GM23338 (cell line): ENCODE measurements around the gene KLRC1. TPM values are rescaled to one million over a fixed set of nuclear protein-coding genes. Genes with fewer than 3 reads are reported as not detected.

Experiments
- ATAC-seq: fragments of 200-7000 bp; cut with Tn5 transposase; 3 replicates; pipeline ENCODE4 v1.9.1; 2020
- DNase-seq: peaks from one replicate; pipeline ENCODE4 v3.0.0-alpha.2; 2015; ENCODE audit warnings: low spot score
- H2AFZ ChIP-seq: fragments of 200-600 bp; sonication (generic); 2 replicates; pipeline ENCODE4 v1.8.0; 2016; ENCODE audit warnings: antibody characterized with exemption, mild to moderate bottlenecking, moderate library complexity
- H3F3A ChIP-seq: fragments of 200-600 bp; sonication (generic); replicated peaks from 2 replicates; pipeline ENCODE4 v1.8.0; 2017; ENCODE audit warnings: antibody characterized with exemption, mixed run types, low read depth
- H3K27ac ChIP-seq: fragments of 200-600 bp; sonication (generic); 2 replicates; pipeline ENCODE4 v1.6.1; 2016; ENCODE audit warnings: low read depth
- H3K27me3 ChIP-seq: fragments of 200-600 bp; sonication (generic); 2 replicates; pipeline ENCODE4 v1.8.0; 2016; ENCODE audit warnings: mild to moderate bottlenecking, mixed run types, moderate library complexity; ENCODE audit not compliant: insufficient read depth
- H3K36me3 ChIP-seq: fragments of 200-600 bp; sonication (generic); 2 replicates; pipeline ENCODE4 v1.8.0; 2016; ENCODE audit warnings: mild to moderate bottlenecking; ENCODE audit not compliant: insufficient read depth
- H3K4me1 ChIP-seq: fragments of 200-600 bp; sonication (generic); 2 replicates; pipeline ENCODE4 v1.8.0; 2016; ENCODE audit warnings: mild to moderate bottlenecking, moderate library complexity; ENCODE audit not compliant: insufficient read depth
- H3K4me2 ChIP-seq: fragments of 200-600 bp; sonication (generic); 2 replicates; pipeline ENCODE4 v1.7.1; 2017; ENCODE audit warnings: mixed run types
- H3K4me3 ChIP-seq: fragments of 200-600 bp; sonication (generic); 2 replicates; pipeline ENCODE4 v1.6.1; 2016; ENCODE audit warnings: mixed run types
- H3K79me2 ChIP-seq: fragments of 200-600 bp; sonication (generic); replicated peaks from 2 replicates; pipeline ENCODE4 v1.8.0; 2017; ENCODE audit warnings: mild to moderate bottlenecking; ENCODE audit not compliant: insufficient read depth
- H3K9me2 ChIP-seq: fragments of 200-600 bp; sonication (generic); 2 replicates; pipeline ENCODE4 v1.8.0; 2017; ENCODE audit not compliant: insufficient read depth
- H4K20me1 ChIP-seq: fragments of 200-600 bp; sonication (generic); replicated peaks from 2 replicates; pipeline ENCODE4 v1.8.0; 2017; ENCODE audit warnings: mild to moderate bottlenecking; ENCODE audit not compliant: insufficient read depth
- H3K27ac Mint-ChIP-seq: 2 replicates; pipeline ENCODE4 v1.8.0; 2020; ENCODE audit warnings: inconsistent platforms, mild to moderate bottlenecking, moderate library complexity, mixed read lengths
- H3K27me3 Mint-ChIP-seq: 3 replicates; pipeline ENCODE4 v1.8.0; 2022; ENCODE audit warnings: low read depth, mild to moderate bottlenecking, moderate library complexity, mixed read lengths, inconsistent platforms; ENCODE audit not compliant: insufficient read depth, poor library complexity
- H3K36me3 Mint-ChIP-seq: 3 replicates; pipeline ENCODE4 v1.8.0; 2021; ENCODE audit warnings: low read depth, mild to moderate bottlenecking, inconsistent platforms, moderate library complexity, mixed read lengths
- H3K4me1 Mint-ChIP-seq: 3 replicates; pipeline ENCODE4 v1.8.0; 2020; ENCODE audit warnings: mild to moderate bottlenecking, inconsistent platforms, mixed read lengths
- H3K4me3 Mint-ChIP-seq: 3 replicates; pipeline ENCODE4 v1.8.0; 2021; ENCODE audit warnings: moderate library complexity, mild to moderate bottlenecking, inconsistent platforms, mixed read lengths
- H3K9me3 Mint-ChIP-seq: 3 replicates; pipeline ENCODE4 v1.8.0; 2020; ENCODE audit warnings: moderate library complexity, mild to moderate bottlenecking, inconsistent platforms, mixed read lengths
- CREB1 ChIP-seq: fragments of 250-450 bp; sonication (Bioruptor Pico); IDR thresholded peaks from 2 replicates; pipeline ENCODE4 v1.5.0; 2020; ENCODE audit warnings: low read depth, mild to moderate bottlenecking, moderate library complexity
- CTCF ChIP-seq, 2 experiments: fragments of 200-600 bp in 1 of 2; sonication (generic) in 1 of 2; conservative IDR thresholded peaks; 2 replicates each; pipeline versions ENCODE4 v1.5.1 to v1.6.1; 2016 to 2017; ENCODE audit warnings: antibody characterized with exemption in 2 of 2, low read depth in 2 of 2, mild to moderate bottlenecking in 2 of 2, moderate library complexity in 1 of 2
- ETS1 ChIP-seq: IDR thresholded peaks from 2 replicates; pipeline ENCODE4 v1.6.1; 2016; ENCODE audit warnings: antibody characterized with exemption
- EZH2 ChIP-seq: fragments of 200-600 bp; sonication (generic); IDR thresholded peaks from one replicate; pipeline ENCODE4 v1.8.0; 2017; ENCODE audit warnings: antibody characterized with exemption, mild to moderate bottlenecking, low read depth; ENCODE audit not compliant: unreplicated experiment
- EZH2phosphoT487 ChIP-seq: fragments of 200-600 bp; sonication (generic); IDR thresholded peaks from one replicate; pipeline ENCODE4 v1.8.1; 2018; ENCODE audit warnings: antibody characterized with exemption; ENCODE audit not compliant: unreplicated experiment
- JUNB ChIP-seq: IDR thresholded peaks from one replicate; pipeline ENCODE4 v1.6.1; 2016; ENCODE audit warnings: antibody characterized with exemption; ENCODE audit not compliant: unreplicated experiment
- NANOG ChIP-seq: IDR thresholded peaks from 2 replicates; pipeline ENCODE4 v1.6.1; 2016; ENCODE audit warnings: antibody characterized with exemption, borderline replicate concordance
- POLR2AphosphoS5 ChIP-seq: IDR thresholded peaks from 2 replicates; pipeline ENCODE4 v1.6.1; 2016; ENCODE audit warnings: antibody characterized with exemption, low read depth
- REST ChIP-seq: IDR thresholded peaks from one replicate; pipeline ENCODE4 v1.6.1; 2018; ENCODE audit warnings: antibody characterized with exemption; ENCODE audit not compliant: unreplicated experiment
- STAT1 ChIP-seq: IDR thresholded peaks from one replicate; pipeline ENCODE4 v1.6.1; 2016; ENCODE audit warnings: antibody characterized with exemption; ENCODE audit not compliant: unreplicated experiment
- ZNF114 ChIP-seq: fragments of 250-450 bp; sonication (Bioruptor Pico); IDR thresholded peaks from 2 replicates; pipeline ENCODE4 v1.5.0; 2020; ENCODE audit warnings: mild to moderate bottlenecking, moderate library complexity
- ZNF331 ChIP-seq: fragments of 250-450 bp; sonication (Bioruptor Pico); IDR thresholded peaks from 2 replicates; pipeline ENCODE4 v1.5.0; 2020; ENCODE audit warnings: low read depth, mild to moderate bottlenecking, moderate library complexity
- ZNF462 ChIP-seq: fragments of 250-450 bp; sonication (Bioruptor Pico); IDR thresholded peaks from 2 replicates; pipeline ENCODE4 v1.5.0; 2020; ENCODE audit warnings: mild to moderate bottlenecking, moderate library complexity
- polyA plus RNA-seq: library from polyadenylated mRNA; unstranded; fragments of >200 nt; fragmentation: Nextera tagmentation; extraction: Ambion mirVana; gene quantifications from 2 replicates; pipeline ENCODE4 v1.2.1, GENCODE V29; 2016
- total RNA-seq: library from RNA; depleted of rRNA; stranded (reverse); fragments of >200 nt; shearing (Covaris generic); gene quantifications from 2 replicates; pipeline ENCODE4 v1.2.3, GENCODE V29; 2014

KLRC1 gene
- total and polyA plus RNA-seq, 2 experiments from 2014 or later: not detected

- DNase-seq: no peak
- no peak for TF ChIP-seq ZNF331 (CRISPR knock-in tag)
- TF ChIP-seq CTCF (conservative IDR thresholded peaks at IDR 0.05; ENCODE audit: low read depth in 2 of 2): no peak
- TF ChIP-seq NANOG: no peak
- no peak for TF ChIP-seq ZNF114 (CRISPR knock-in tag)
- no peak for TF ChIP-seq ZNF462 (CRISPR knock-in tag)
- no peak for TF ChIP-seq STAT1
- TF ChIP-seq CREB1 (CRISPR knock-in tag): no peak
- TF ChIP-seq EZH2: no peak
- no peak for TF ChIP-seq REST
- no peak for TF ChIP-seq EZH2phosphoT487
- no peak for TF ChIP-seq JUNB
- TF ChIP-seq ETS1: no peak
- no peak for TF ChIP-seq POLR2AphosphoS5
- Histone ChIP-seq H3K27ac (no peak overlapping the region), H3K4me1 (no peaks in the 10 kb centered on the region), H3K27me3 (no peaks in the 10 kb centered on the region), H3K4me3 (no peak overlapping the region), H3K36me3 (no peaks in the 10 kb centered on the region), H4K20me1 (no peaks in the 10 kb centered on the region), H2AFZ (no peak overlapping the region), H3F3A (no peaks in the 10 kb centered on the region), H3K9me2 (no peaks in the 10 kb centered on the region), H3K4me2 (no peak overlapping the region), H3K79me2 (no peaks in the 10 kb centered on the region)
- ATAC-seq: no peak
- Mint-ChIP-seq H3K4me3 (no peak overlapping the region), H3K27ac (no peak overlapping the region), H3K27me3 (no peaks in the 10 kb centered on the region), H3K4me1 (peaks cover 8% of the 10 kb centered on the region; the same call in 2 of the 3 replicates), H3K9me3 (no peaks in the 10 kb centered on the region), H3K36me3 (no peaks in the 10 kb centered on the region)
These were observed 48.4 kb downstream of the KLRC1 start for GRCh38 chr12:10404798-10405197.
